K562 (cell line): ENCODE data around the gene MOGAT2. TPM values are rescaled to one million over a fixed set of nuclear protein-coding genes. Genes with fewer than 3 reads are reported as not detected.

Experiments
- ATAC-seq: fragments of 200-7000 bp; cut with Tn5 transposase; 3 replicates; pipeline ENCODE4 v1.9.1; 2020; ENCODE audit warnings: moderate library complexity
- BruUV-seq: library from RNA; stranded (reverse); fragments of 400-500 nt; replicated peaks from 2 replicates; lab custom pipeline; 2021; lab: Mats Ljungman, UMichigan
- CTCF ChIA-PET: fragments of 300-600 bp; formaldehyde crosslinking; extraction: SDS; loops from one replicate; lab custom pipeline; 2021; ENCODE audit warnings: low intra/inter-chr PET ratio; lab: Yijun Ruan, JAX
- POLR2A ChIA-PET: fragments of 300-600, 350-650 bp; sonication (Branson Sonifier 250); formaldehyde crosslinking; extraction: SDS; loops from one replicate; lab custom pipeline; 2021; ENCODE audit warnings: antibody characterized with exemption, inconsistent platforms; lab: Yijun Ruan, JAX
- DNase-seq, 4 experiments: peaks; one replicate each; pipeline versions ENCODE4 v3.0.0 to v3.0.0-alpha.2; 2011 to 2018; ENCODE audit warnings: low spot score in 3 of 4, mixed read lengths in 3 of 4; ENCODE audit errors: extremely low read depth in 1 of 4
- FAIRE-seq: peaks from 2 replicates; lab custom pipeline; 2011; peaks lifted over from hg19 to GRCh38; lab: Jason Lieb, UNC
- H2AFZ ChIP-seq: 2 replicates; pipeline ENCODE4 v1.6.0; 2011; ENCODE audit warnings: low read depth, low read length, control low read depth, inconsistent platforms
- H3K27ac ChIP-seq: fragments of 200-600 bp; 3 replicates; pipeline ENCODE4 v1.8.0; 2011; ENCODE audit warnings: low read depth, mild to moderate bottlenecking, control low read depth, inconsistent platforms, low read length, moderate library complexity, mixed read lengths; ENCODE audit errors: extremely low read depth
- H3K27me3 ChIP-seq, 2 experiments: fragments of 300-600 bp in 1 of 2; 2 replicates in 1 of 2; 3 replicates in 1 of 2; pipeline versions ENCODE4 v1.6.0 to v1.8.0; 2011; ENCODE audit warnings: inconsistent platforms in 2 of 2, low read length in 2 of 2, mild to moderate bottlenecking in 1 of 2, mixed read lengths in 1 of 2, moderate library complexity in 1 of 2; ENCODE audit not compliant: control insufficient read depth in 2 of 2, insufficient read depth in 2 of 2
- H3K36me3 ChIP-seq: fragments of 300-600 bp; 3 replicates; pipeline ENCODE4 v1.8.0; 2011; ENCODE audit warnings: mild to moderate bottlenecking, low read length, inconsistent platforms; ENCODE audit not compliant: control insufficient read depth, insufficient read depth
- H3K4me1 ChIP-seq, 2 experiments: fragments of 200-600 bp in 1 of 2; replicated peaks in 1 of 2; 2 replicates in 1 of 2; 3 replicates in 1 of 2; pipeline versions ENCODE4 v1.5.1 to v1.8.0; 2011; ENCODE audit warnings: inconsistent platforms in 2 of 2, low read length in 2 of 2, mild to moderate bottlenecking in 1 of 2, mixed read lengths in 1 of 2, moderate library complexity in 1 of 2; ENCODE audit not compliant: control insufficient read depth in 2 of 2, insufficient read depth in 2 of 2
- H3K4me2 ChIP-seq: 2 replicates; pipeline ENCODE4 v1.6.1; 2011; ENCODE audit warnings: low read length, control low read depth, inconsistent platforms, mixed read lengths; ENCODE audit not compliant: insufficient read depth
- H3K4me3 ChIP-seq: fragments of 200-600 bp; sonication (generic), shearing (Covaris generic); 2 replicates; pipeline ENCODE4 v1.5.1; 2016; ENCODE audit warnings: control low read depth, inconsistent platforms
- H3K79me2 ChIP-seq: fragments of 200-600 bp; 3 replicates; pipeline ENCODE4 v1.8.0; 2011; ENCODE audit warnings: low read length, inconsistent platforms; ENCODE audit not compliant: control insufficient read depth, insufficient read depth
- H3K9ac ChIP-seq, 2 experiments: 2 replicates each; pipeline versions ENCODE4 v1.6.0 to v1.6.1; 2011; ENCODE audit warnings: low read depth in 2 of 2, low read length in 2 of 2, control low read depth in 1 of 2, inconsistent platforms in 1 of 2, mild to moderate bottlenecking in 1 of 2, mixed read lengths in 1 of 2; ENCODE audit not compliant: insufficient read depth in 1 of 2
- H3K9me1 ChIP-seq: one replicate; pipeline ENCODE4 v1.6.0; 2011; ENCODE audit warnings: inconsistent platforms, mild to moderate bottlenecking, low read length, moderate library complexity; ENCODE audit not compliant: control insufficient read depth, insufficient read depth
- H3K9me3 ChIP-seq: replicated peaks from 2 replicates; pipeline ENCODE4 v1.5.1; 2011; ENCODE audit warnings: low read depth, low read length, inconsistent platforms; ENCODE audit not compliant: control insufficient read depth, insufficient read depth
- H4K20me1 ChIP-seq: replicated peaks from 2 replicates; pipeline ENCODE4 v1.6.1; 2011; ENCODE audit warnings: low read length, inconsistent platforms, mixed read lengths; ENCODE audit not compliant: control insufficient read depth, insufficient read depth
- MGA ChIP-seq: fragments of 450-650 bp; IDR thresholded peaks from 2 replicates; pipeline ENCODE4 v1.6.1; 2016; ENCODE audit warnings: mild to moderate bottlenecking, moderate library complexity
- RCOR1 ChIP-seq, 2 experiments: IDR thresholded peaks; 2 replicates each; pipeline ENCODE4 v1.6.1; 2012; ENCODE audit warnings: low read depth in 2 of 2, low read length in 2 of 2, borderline replicate concordance in 1 of 2, improper control_type of control experiment in 1 of 2
- SMAD4 ChIP-seq: fragments of 250-450 bp; sonication (Bioruptor Pico); conservative IDR thresholded peaks from 2 replicates; pipeline ENCODE4 v1.8.0; 2021; ENCODE audit warnings: inconsistent platforms, mild to moderate bottlenecking, moderate library complexity
- ZNF134 ChIP-seq: fragments of 250-450 bp; sonication (Bioruptor Pico); conservative IDR thresholded peaks from 2 replicates; pipeline ENCODE4 v1.4.0; 2020
- ZNF263 ChIP-seq: sonication (generic); formaldehyde crosslinking; IDR thresholded peaks from 2 replicates; pipeline ENCODE4 v1.8.0; 2022; ENCODE audit warnings: mild to moderate bottlenecking, missing genetic modification reagents, borderline replicate concordance
- WGBS: fragments of 100-300 bp; shearing (Covaris generic); methylation state at CpG from one replicate; pipeline ENCODE4 v1.1.6; 2016; ENCODE audit warnings: low coverage, mixed read lengths; ENCODE audit not compliant: insufficient coverage; ENCODE audit errors: missing lambda C conversion rate; 5-methylcytosine and 5-hydroxymethylcytosine counted together
- in situ Hi-C: fragments of 300-500 bp; cut with MboI; formaldehyde crosslinking; loops from 4 replicates; pipeline ENCODE4 v1.15.0; 2018; ENCODE audit warnings: inconsistent platforms, mixed read lengths
- intact Hi-C: fragments of 100-400 bp; cut with micrococcal nuclease; formaldehyde crosslinking; loops from 2 replicates; pipeline ENCODE4 v1.14.2; 2022
- polyA plus RNA-seq, 8 experiments: library from polyadenylated mRNA; depleted of rRNA in 4 of 8; stranded (reverse) in 5 of 8; unstranded in 3 of 8; fragments of >200 nt; fragmentation: Nextera tagmentation in 2 of 8; fragmentation: Illumina TruSeq in 1 of 8; extraction: Ambion mirVana in 2 of 8; extraction: Trizol in 1 of 8; gene quantifications; 2 replicates each; pipeline versions ENCODE4 v1.2.1 to v1.2.3, GENCODE V29; 2011 to 2014; ENCODE audit warnings: inconsistent platforms in 1 of 8, missing spikeins in 1 of 8
- total RNA-seq, 7 experiments: library from RNA; depleted of rRNA in 6 of 7; stranded (reverse); fragments of >200 nt in 6 of 7; fragmentation: Illumina TruSeq in 2 of 7; extraction: Trizol in 2 of 7; gene quantifications; 2 replicates each; pipeline versions ENCODE4 v1.2.1 to v1.2.3, GENCODE V29; 2011 to 2021; ENCODE audit warnings: low replicate concordance in 1 of 7

MOGAT2 gene
- total and polyA plus RNA-seq, 9 of the 15 experiments (the other 6 are each of a cell fraction or from before 2014, with no cell fraction given): 0.09 TPM; not detected in 7

- no peaks in the 10 kb centered on the region for H3K36me3 ChIP-seq
- ChIA-PET CTCF (interaction anchor here (0.7 to 1.7 kb wide), 2 partner anchors 62 to 164 kb away, joined by 3 to 7 read pairs; partner anchors contain the start of gene DGAT2), POLR2A (interaction anchor here (0.7 to 0.9 kb wide), 2 partner anchors 14 to 151 kb away, joined by 3 to 5 read pairs; no protein-coding TSS in a partner anchor)
- no TSS peak for BruUV-seq
- in situ Hi-C loops: no loop called here
- no peaks in the 10 kb centered on the region for H3K79me2 ChIP-seq
- peak; percentile 99 for ATAC-seq
- H3K9me3 ChIP-seq: peaks cover 3% of the 10 kb centered on the region; the same call in 1 of the 2 replicates
- WGBS: 7% methylated on average over 16 of the region's 17 CpGs
- intact Hi-C loops: no loop called here
- H2AFZ ChIP-seq: peak overlapping the region; percentile 87
- peak; percentile 82 for FAIRE-seq
- H3K4me1 ChIP-seq: peaks cover 5 to 6% of the 10 kb centered on the region in 2 experiments; a peak in 3 of 5 replicates
- no peak overlapping the region for H3K27ac ChIP-seq
- H3K9me1 ChIP-seq: no peaks in the 10 kb centered on the region
- peak overlapping the region; percentile 0 to 6; a peak in 1 of 4 replicates for H3K9ac ChIP-seq
- H3K4me2 ChIP-seq: peak overlapping the region; percentile 69
- no peak overlapping the region for H3K4me3 ChIP-seq
- no peaks in the 10 kb centered on the region for H4K20me1 ChIP-seq
- H3K27me3 ChIP-seq: no peaks in the 10 kb centered on the region
- DNase-seq: peak; percentile 86 to 89 (median 86)
- TF ChIP-seq MGA (peak; percentile 74), ZNF263 (CRISPR knock-in tag) (peak; percentile 68; the same call in 1 of the 2 replicates), ZNF134 (CRISPR knock-in tag) (no peak), RCOR1 (IDR thresholded peaks at IDR 0.05; ENCODE audit: borderline replicate concordance in 1 of 2, low read depth in 2 of 2, low read length in 2 of 2) (peak in 1 of 2 experiments; percentile 39; a peak in 1 of 4 replicates), SMAD4 (CRISPR knock-in tag) (0 out of 2 replicates have a peak, but pooled peaks have one; percentile 31)
These were observed 11.3 kb upstream of the MOGAT2 start for GRCh38 chr11:75706260-75706729.
